Measurements from ENCODE around the gene OR51V1.
"Not testable (repeated sequence)": the region's sequence is repeated elsewhere in the genome, so short reads cannot be mapped to it uniquely, and the experiment has no call there.

The OR51V1 gene, protein sequence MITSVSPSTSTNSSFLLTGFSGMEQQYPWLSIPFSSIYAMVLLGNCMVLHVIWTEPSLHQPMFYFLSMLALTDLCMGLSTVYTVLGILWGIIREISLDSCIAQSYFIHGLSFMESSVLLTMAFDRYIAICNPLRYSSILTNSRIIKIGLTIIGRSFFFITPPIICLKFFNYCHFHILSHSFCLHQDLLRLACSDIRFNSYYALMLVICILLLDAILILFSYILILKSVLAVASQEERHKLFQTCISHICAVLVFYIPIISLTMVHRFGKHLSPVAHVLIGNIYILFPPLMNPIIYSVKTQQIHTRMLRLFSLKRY

GRCh38 chr11:5200582-5200981 lies at the start of gene OR51V1:
TSS of gene OR51V1 (minus strand) at chr11:5200682. CDS start at chr11:5200682, 0 bp downstream.
- no peak for DNase-seq

DNA sequence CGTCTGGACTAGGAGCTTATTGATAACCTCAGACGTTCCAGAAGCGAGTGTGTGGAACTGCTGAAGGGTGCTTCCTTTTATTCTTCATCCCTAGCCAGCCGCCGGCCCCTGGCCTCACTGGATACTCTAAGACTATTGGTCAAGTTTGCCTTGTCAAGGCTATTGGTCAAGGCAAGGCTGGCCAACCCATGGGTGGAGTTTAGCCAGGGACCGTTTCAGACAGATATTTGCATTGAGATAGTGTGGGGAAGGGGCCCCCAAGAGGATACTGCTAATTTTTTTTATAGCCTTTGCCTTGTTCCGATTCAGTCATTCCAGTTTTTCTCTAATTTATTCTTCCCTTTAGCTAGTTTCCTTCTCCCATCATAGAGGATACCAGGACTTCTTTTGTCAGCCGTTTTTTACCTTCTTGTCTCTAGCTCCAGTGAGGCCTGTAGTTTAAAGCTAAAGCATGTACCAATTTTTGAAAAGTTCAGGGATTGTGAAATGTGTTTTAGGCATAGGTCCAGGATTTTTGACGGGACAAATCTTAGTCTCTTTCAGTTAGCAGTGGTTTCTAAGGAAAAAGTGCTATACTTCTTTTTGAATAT lies 49.4 kb upstream of the OR51V1 start, which contains the start of gene HBG1:
Gene HBG1, minus strand, starts transcription at position 51 of the 590 bp plus-strand sequence. CDS start 53 bp downstream, outside the sequence.
- DNase-seq: not testable (repeated sequence)

DNA sequence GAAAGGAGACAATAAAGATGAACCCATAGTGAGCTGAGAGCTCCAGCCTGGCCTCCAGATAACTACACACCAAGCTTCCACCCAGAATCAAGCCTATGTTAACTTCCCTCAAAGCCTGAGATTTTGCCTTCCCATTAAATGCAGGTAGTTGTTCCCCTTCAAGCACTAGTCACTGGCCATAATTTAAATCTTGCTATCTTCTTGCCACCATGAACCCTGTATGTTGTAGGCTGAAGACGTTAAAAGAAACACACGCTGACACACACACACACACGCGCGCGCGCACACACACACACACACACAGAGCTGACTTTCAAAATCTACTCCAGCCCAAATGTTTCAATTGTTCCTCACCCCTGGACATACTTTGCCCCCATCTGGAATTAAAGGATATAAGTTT lies 48.0 kb upstream of the OR51V1 start:
- DNase-seq: not testable (repeated sequence)

DNA sequence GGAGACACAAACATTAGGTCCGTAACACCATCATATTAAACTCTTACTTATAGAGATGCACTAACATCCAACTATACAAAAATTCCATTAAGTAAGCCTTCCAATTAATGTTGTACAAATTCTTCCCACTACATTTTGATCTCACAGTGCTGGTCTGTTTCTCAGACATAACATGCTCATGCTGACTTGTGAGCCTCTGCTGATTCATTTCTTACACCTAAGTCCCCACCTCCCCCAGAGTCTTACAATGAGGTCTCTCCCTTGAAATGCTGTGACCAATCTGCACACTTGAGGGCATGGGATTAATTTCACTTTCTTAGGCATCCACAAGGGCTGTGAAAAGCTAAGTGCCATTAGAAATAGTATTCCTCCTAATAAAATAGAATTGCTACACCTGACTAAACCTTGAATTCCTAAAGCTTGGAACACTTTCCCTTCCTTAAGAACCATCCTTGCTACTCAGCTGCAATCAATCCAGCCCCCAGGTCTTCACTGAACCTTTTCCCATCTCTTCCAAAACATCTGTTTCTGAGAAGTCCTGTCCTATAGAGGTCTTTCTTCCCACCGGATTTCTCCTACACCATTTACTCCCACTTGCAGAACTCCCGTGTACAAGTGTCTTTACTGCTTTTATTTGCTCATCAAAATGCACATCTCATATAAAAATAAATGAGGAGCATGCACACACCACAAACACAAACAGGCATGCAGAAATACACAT lies 47.1 kb upstream of the OR51V1 start:
- DNase-seq: no peak

DNA sequence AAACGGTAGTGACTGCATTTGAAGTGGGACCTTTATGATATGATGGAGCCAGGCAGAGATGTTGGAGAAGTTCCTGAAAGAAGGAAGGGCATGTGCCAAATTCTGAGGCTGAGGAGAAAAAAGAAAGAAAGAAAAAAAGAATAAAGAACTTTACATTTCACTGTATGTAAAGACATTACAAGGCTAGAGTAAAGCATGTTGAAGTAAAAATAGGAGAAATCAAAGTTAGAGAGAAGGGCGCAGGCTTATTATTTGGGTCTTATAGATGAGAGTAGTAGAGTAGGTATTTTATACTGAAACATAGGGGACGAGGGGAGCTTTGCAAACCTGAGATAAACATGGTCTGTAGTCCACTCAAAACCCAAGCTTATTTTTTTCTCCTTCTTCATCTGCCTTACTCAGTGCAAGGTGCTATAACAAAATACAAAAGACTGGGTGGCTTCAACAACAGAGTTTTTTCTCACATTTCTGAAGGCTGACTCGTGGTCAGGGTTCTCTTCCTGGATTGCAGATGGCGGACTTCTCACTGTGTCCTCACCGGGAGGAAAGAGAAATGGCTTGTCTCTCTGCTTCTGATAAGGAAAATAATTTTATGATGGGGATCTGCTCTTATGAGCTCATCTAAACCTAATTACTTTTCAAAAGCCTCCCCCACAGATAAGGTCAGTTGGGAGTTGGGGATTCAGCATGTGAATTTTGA lies 46.4 kb upstream of the OR51V1 start:
- no peak for DNase-seq

DNA sequence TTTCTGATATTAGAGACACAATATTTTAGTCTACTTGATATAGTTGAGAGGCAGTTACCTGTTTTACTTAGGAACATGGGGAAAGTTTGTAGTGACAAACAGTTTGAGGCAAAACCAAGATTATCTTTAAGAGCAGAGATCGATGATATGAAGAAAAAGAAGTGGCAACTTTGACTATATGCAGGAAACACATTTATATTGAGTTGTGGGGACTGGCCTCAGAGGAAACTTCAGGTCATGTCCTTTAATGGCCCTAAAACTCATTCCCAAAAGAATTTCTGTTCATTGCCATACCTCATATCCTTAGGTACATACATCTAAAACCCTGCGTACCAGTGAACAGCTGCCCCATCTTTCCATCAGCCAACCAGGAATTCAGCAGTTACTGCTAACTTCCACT lies 44.7 kb upstream of the OR51V1 start:
- DNase-seq: no peak

GRCh38 chr11:5243816-5244180 lies 43.3 kb upstream of the OR51V1 start:
- DNase-seq: no peak

- DNase-seq: no peak
Measured at GRCh38 chr11:5242933-5243815, 42.7 kb upstream of the OR51V1 start.

DNA sequence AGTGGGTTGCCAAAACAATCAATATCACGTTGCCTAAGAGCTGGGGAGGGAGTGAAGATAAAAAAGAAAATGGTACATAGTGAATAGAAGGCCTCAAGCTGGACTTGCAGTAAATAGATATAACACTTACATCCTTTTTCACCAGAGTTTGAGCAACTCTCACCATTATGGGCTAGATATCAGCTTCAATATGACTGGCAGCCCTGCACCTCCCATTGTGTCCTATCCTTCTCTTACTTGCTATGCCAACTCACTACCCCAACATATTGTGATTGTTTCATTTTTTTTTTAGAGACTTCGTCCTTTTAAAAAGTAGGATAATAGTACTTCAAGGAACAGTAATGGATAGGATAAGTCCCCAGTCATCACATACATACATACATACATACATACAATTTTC lies 41.7 kb upstream of the OR51V1 start:
- DNase-seq: no peak

GRCh38 chr11:5241458-5241857 lies 41.0 kb upstream of the OR51V1 start:
- DNase-seq: no peak

- DNase-seq: no peak
Measured at GRCh38 chr11:5240458-5240857, 40.0 kb upstream of the OR51V1 start.

GRCh38 chr11:5240056-5240455 lies 39.6 kb upstream of the OR51V1 start:
- no peak for DNase-seq

- DNase-seq: no peak
Measured at GRCh38 chr11:5239046-5239445, 38.6 kb upstream of the OR51V1 start.

- DNase-seq: no peak
Measured at GRCh38 chr11:5238486-5238885, 38.0 kb upstream of the OR51V1 start.

DNA sequence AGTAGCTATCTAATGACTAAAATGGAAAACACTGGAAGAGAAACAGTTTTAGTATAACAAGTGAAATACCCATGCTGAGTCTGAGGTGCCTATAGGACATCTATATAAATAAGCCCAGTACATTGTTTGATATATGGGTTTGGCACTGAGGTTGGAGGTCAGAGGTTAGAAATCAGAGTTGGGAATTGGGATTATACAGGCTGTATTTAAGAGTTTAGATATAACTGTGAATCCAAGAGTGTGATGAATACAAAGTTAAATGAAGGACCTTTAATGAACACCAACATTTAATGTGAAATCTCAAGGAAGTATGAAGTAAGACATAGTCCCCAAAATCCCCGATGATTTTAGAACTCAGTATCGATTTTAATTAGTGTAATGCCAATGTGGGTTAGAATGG lies 36.9 kb upstream of the OR51V1 start:
- no peak for DNase-seq

DNA sequence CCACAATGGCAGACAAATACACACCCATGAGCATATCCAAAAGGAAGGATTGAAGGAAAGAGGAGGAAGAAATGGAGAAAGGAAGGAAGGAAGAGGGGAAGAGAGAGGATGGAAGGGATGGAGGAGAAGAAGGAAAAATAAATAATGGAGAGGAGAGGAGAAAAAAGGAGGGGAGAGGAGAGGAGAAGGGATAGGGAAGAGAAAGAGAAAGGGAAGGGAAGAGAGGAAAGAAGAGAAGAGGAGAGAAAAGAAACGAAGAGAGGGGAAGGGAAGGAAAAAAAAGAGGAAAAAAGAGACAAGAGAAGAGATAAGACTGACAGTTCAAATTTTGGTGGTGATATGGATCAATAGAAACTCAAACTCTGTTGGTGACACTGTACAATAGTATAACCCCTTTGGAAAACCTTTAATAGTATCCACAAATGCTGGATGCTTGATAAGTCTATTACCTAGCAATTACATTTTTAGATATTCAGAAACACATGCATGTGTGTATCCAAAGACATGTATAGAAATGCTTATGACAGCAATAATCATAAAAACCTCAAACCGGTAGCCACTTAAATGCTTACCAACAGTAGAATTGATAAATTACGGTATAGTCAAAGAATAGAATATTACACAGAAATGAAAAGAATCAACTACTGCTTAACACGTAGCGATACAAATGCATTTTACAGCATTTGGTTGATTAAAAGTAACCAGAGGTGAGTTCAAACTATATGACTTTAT lies 35.0 kb upstream of the OR51V1 start:
- no peak for DNase-seq

- DNase-seq: no peak
Measured at GRCh38 chr11:5234381-5234834, 33.9 kb upstream of the OR51V1 start, which contains the start of gene HBD. TSS of gene HBD (minus strand) at chr11:5234483. CDS start at chr11:5234433, 50 bp downstream.

DNA sequence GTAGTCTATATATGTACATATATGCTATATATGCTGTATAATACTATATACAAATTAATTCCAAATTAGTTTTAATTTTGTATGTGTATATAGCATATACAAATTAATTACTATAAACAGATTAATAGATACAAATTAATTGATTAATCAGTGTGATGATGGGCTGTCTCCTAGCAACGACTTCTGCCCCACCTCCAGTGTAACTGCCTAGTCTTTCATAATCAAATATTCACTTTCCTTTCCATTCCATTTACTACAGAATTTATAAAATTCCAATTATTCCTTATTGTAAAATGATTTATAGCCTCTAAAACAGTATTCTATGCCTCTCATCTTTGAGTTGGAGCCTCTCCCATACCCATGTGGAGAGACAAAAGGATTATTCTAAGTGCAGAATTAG lies 32.8 kb upstream of the OR51V1 start:
- no peak for DNase-seq

DNA sequence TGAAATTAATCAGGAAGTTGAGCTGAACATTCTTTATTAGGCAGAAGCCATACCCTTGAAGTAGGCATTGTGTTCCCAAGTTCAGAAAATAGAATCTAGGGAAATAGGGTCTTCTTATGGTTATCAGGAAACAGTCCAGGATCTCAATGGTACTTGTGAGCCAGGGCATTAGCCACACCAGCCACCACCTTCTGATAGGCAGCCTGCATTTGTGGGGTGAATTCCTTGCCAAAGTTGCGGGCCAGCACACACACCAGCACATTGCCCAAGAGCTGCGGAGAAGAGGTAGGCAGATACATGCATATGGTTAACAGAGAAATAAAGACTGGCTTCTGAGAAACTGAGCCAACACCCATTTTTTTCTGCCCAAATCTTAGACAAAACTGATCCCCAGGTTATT lies 32.3 kb upstream of the OR51V1 start:
- DNase-seq: no peak

GRCh38 chr11:5232176-5232575 lies 31.7 kb upstream of the OR51V1 start:
- DNase-seq: no peak

- DNase-seq: no peak
Measured at GRCh38 chr11:5231111-5231510, 30.6 kb upstream of the OR51V1 start.

All from GF-D8 (cell line).